HCT116 (cell line): ENCODE measurements around the gene GJB1. TPM values are rescaled to one million over a fixed set of nuclear protein-coding genes. Genes with fewer than 3 reads are reported as not detected.

Source experiments
- ATAC-seq: fragments of 200-7000 bp; cut with Tn5 transposase; 2 replicates; pipeline ENCODE4 v1.9.1; 2020; ENCODE audit warnings: mild to moderate bottlenecking, moderate library complexity
- BruUV-seq: library from RNA; stranded (reverse); fragments of 400-500 nt; replicated peaks from 2 replicates; lab custom pipeline; 2021; lab: Mats Ljungman, UMichigan
- CTCF ChIA-PET: fragments of 300-600 bp; sonication (Branson Sonifier 250); formaldehyde crosslinking; loops from one replicate; lab custom pipeline; 2021; ENCODE audit warnings: antibody characterized with exemption; lab: Charles Lee
- POLR2A ChIA-PET: fragments of 300-600, 350-600 bp; sonication (Branson Sonifier 250); formaldehyde crosslinking; loops from one replicate; lab custom pipeline; 2021; ENCODE audit warnings: antibody characterized with exemption; lab: Charles Lee
- RAD21 ChIA-PET, 2 experiments: fragments of 300-600 bp; sonication (Branson Sonifier 250); formaldehyde crosslinking; loops; one replicate each; lab custom pipeline; 2023; ENCODE audit warnings: low total read pairs in 2 of 2; ENCODE audit not compliant: uncharacterized antibody in 2 of 2, unreplicated experiment in 2 of 2, low non-redundant PET in 1 of 2; lab: Charles Lee
- DNase-seq: peaks from one replicate; pipeline ENCODE4 v3.0.0-alpha.2; 2010; ENCODE audit warnings: low read depth, low spot score
- H2AFZ ChIP-seq: fragments of 200-600 bp; shearing (Covaris generic), sonication (generic); 2 replicates; pipeline ENCODE4 v1.6.1; 2017; ENCODE audit warnings: low read depth, mixed run types, mixed read lengths, antibody characterized with exemption, low read length; ENCODE audit not compliant: poor library complexity, severe bottlenecking
- H3K27ac ChIP-seq: 2 replicates; pipeline ENCODE4 v1.5.1; 2012; ENCODE audit warnings: low read depth, low read length
- H3K27me3 ChIP-seq: fragments of 200-600 bp; sonication (generic); 2 replicates; pipeline ENCODE4 v1.6.1; 2016; ENCODE audit warnings: mixed run types, low read length, mixed read lengths; ENCODE audit not compliant: insufficient read depth
- H3K36me3 ChIP-seq, 2 experiments: fragments of 200-500 bp in 1 of 2; fragments of 200-600 bp in 1 of 2; sonication (Bioruptor generic) in 1 of 2; sonication (generic) in 1 of 2; 2 replicates each; pipeline versions ENCODE4 v1.5.1 to v1.6.1; 2014 to 2016; ENCODE audit warnings: low read length in 2 of 2, inconsistent platforms in 1 of 2, mixed read lengths in 1 of 2, mixed run types in 1 of 2; ENCODE audit not compliant: insufficient read depth in 2 of 2, control insufficient read depth in 1 of 2
- H3K4me1 ChIP-seq, 2 experiments: fragments of 200-600 bp in 1 of 2; sonication (generic) in 1 of 2; 2 replicates each; pipeline versions ENCODE4 v1.5.1 to v1.6.1; 2012 to 2017; ENCODE audit warnings: low read length in 2 of 2, inconsistent platforms in 1 of 2, mild to moderate bottlenecking in 1 of 2, mixed read lengths in 1 of 2, mixed run types in 1 of 2, moderate library complexity in 1 of 2; ENCODE audit not compliant: insufficient read depth in 2 of 2, control insufficient read depth in 1 of 2
- H3K4me2 ChIP-seq: fragments of 200-600 bp; sonication (generic); 2 replicates; pipeline ENCODE4 v1.6.1; 2017; ENCODE audit warnings: mixed run types, low read length, mixed read lengths
- H3K4me3 ChIP-seq, 2 experiments: fragments of 200-600 bp in 1 of 2; sonication (generic) in 1 of 2; replicated peaks in 1 of 2; 2 replicates each; pipeline ENCODE4 v1.5.1; 2011 to 2016; ENCODE audit warnings: low read length in 2 of 2, control low read depth in 1 of 2, low read depth in 1 of 2, mild to moderate bottlenecking in 1 of 2, mixed read lengths in 1 of 2, mixed run types in 1 of 2
- H3K79me2 ChIP-seq: fragments of 200-600 bp; sonication (generic); 2 replicates; pipeline ENCODE4 v1.6.1; 2017; ENCODE audit warnings: mild to moderate bottlenecking, mixed run types, low read length, moderate library complexity, mixed read lengths; ENCODE audit not compliant: insufficient read depth
- H3K9ac ChIP-seq: fragments of 200-600 bp; sonication (generic); 2 replicates; pipeline ENCODE4 v1.6.1; 2016; ENCODE audit warnings: low read length, mixed read lengths
- H3K9me2 ChIP-seq: fragments of 200-600 bp; sonication (generic), shearing (Covaris generic); 2 replicates; pipeline ENCODE4 v1.6.1; 2017; ENCODE audit warnings: mixed run types, mild to moderate bottlenecking, moderate library complexity; ENCODE audit not compliant: insufficient read depth
- H3K9me3 ChIP-seq, 2 experiments: fragments of 200-500 bp in 1 of 2; fragments of 200-600 bp in 1 of 2; sonication (Bioruptor generic) in 1 of 2; sonication (generic) in 1 of 2; 2 replicates each; pipeline ENCODE4 v1.6.1; 2014 to 2017; ENCODE audit warnings: low read length in 2 of 2, mixed read lengths in 2 of 2, inconsistent platforms in 1 of 2, low read depth in 1 of 2, mild to moderate bottlenecking in 1 of 2, mixed run types in 1 of 2, moderate library complexity in 1 of 2; ENCODE audit not compliant: control insufficient read depth in 1 of 2, insufficient read depth in 1 of 2
- H4K20me1 ChIP-seq: fragments of 200-600 bp; sonication (generic), shearing (Covaris generic); 2 replicates; pipeline ENCODE4 v1.6.1; 2017; ENCODE audit warnings: mixed run types, mild to moderate bottlenecking, moderate library complexity; ENCODE audit not compliant: insufficient read depth
- CBX3 ChIP-seq: IDR thresholded peaks from 2 replicates; pipeline ENCODE4 v1.6.1; 2012; ENCODE audit warnings: low read depth
- ELF1 ChIP-seq: IDR thresholded peaks from 2 replicates; pipeline ENCODE4 v1.6.1; 2012; ENCODE audit warnings: low read depth, borderline replicate concordance
- FOSL1 ChIP-seq: IDR thresholded peaks from 2 replicates; pipeline ENCODE4 v1.6.1; 2012; ENCODE audit warnings: low read depth
- SIN3A ChIP-seq: IDR thresholded peaks from 2 replicates; pipeline ENCODE4 v1.6.1; 2012; ENCODE audit warnings: low read depth
- SP1 ChIP-seq: IDR thresholded peaks from 2 replicates; pipeline ENCODE4 v1.6.1; 2012; ENCODE audit warnings: low read depth
- intact Hi-C: fragments of 100-400 bp; cut with micrococcal nuclease; formaldehyde crosslinking; loops from 2 replicates; pipeline ENCODE4 v1.10.0; 2022
- total RNA-seq: library from RNA; stranded (reverse); gene quantifications from one replicate; pipeline ENCODE4 v1.2.1, GENCODE V29; 2021; ENCODE audit not compliant: unreplicated experiment
- TF ChIP-seq, protein P1 (sequence below): IDR thresholded peaks from 2 replicates; pipeline ENCODE4 v1.6.1; 2012; ENCODE audit warnings: low read depth
- TF ChIP-seq, protein P2 (sequence below), 3 experiments: fragments of 200-600 bp in 1 of 3; sonication (generic) in 1 of 3; IDR thresholded peaks in 2 of 3; conservative IDR thresholded peaks in 1 of 3; 2 replicates each; pipeline ENCODE4 v1.5.1; 2012 to 2017; ENCODE audit warnings: low read depth in 2 of 3, low read length in 2 of 3, antibody characterized with exemption in 1 of 3, borderline replicate concordance in 1 of 3, control low read depth in 1 of 3, mild to moderate bottlenecking in 1 of 3, mixed read lengths in 1 of 3, mixed run types in 1 of 3, moderate library complexity in 1 of 3; ENCODE audit not compliant: insufficient read depth in 1 of 3

The GJB1 gene
- total RNA-seq, 1 experiment from 2014 or later: not detected

DNA sequence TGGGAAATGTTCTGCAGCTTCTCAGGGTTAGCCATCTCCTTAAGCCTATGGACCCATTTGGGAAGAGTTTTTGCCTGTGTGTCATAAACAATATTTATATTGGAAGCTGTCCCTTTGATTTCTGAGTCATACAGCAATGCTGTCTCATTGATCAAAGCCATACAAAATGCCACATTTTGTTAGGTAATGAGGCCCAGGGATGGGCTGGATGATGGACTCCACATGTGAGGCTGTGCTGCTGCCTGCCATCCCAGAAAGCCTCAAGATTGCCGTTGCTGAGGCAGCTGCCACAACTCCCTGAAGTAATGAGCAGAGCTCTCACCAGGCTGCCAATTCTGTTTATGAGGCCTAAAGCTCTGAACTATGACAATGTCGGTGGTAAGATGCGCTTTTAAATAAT, 12.2 kb upstream of the GJB1 start:
- H2AFZ ChIP-seq: no peak overlapping the region
- DNase-seq (no peak), ATAC-seq (no peak)
- H4K20me1 ChIP-seq: no peaks in the 10 kb centered on the region
- H3K4me2 ChIP-seq: no peak overlapping the region
- TF ChIP-seq, protein P1, sequence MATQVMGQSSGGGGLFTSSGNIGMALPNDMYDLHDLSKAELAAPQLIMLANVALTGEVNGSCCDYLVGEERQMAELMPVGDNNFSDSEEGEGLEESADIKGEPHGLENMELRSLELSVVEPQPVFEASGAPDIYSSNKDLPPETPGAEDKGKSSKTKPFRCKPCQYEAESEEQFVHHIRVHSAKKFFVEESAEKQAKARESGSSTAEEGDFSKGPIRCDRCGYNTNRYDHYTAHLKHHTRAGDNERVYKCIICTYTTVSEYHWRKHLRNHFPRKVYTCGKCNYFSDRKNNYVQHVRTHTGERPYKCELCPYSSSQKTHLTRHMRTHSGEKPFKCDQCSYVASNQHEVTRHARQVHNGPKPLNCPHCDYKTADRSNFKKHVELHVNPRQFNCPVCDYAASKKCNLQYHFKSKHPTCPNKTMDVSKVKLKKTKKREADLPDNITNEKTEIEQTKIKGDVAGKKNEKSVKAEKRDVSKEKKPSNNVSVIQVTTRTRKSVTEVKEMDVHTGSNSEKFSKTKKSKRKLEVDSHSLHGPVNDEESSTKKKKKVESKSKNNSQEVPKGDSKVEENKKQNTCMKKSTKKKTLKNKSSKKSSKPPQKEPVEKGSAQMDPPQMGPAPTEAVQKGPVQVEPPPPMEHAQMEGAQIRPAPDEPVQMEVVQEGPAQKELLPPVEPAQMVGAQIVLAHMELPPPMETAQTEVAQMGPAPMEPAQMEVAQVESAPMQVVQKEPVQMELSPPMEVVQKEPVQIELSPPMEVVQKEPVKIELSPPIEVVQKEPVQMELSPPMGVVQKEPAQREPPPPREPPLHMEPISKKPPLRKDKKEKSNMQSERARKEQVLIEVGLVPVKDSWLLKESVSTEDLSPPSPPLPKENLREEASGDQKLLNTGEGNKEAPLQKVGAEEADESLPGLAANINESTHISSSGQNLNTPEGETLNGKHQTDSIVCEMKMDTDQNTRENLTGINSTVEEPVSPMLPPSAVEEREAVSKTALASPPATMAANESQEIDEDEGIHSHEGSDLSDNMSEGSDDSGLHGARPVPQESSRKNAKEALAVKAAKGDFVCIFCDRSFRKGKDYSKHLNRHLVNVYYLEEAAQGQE: no peak
- TF ChIP-seq FOSL1 (no peak), SP1 (no peak)
- intact Hi-C loops: no loop called here
- no peak overlapping the region for H3K27ac ChIP-seq
- H3K4me1 ChIP-seq: peaks cover 0 to 3% of the 10 kb centered on the region in 2 experiments; a peak in 1 of 4 replicates
- no peaks in the 10 kb centered on the region for H3K36me3 ChIP-seq
- H3K9me3 ChIP-seq: no peaks in the 10 kb centered on the region
- RAD21 ChIA-PET: no interaction called here
- H3K27me3 ChIP-seq: no peaks in the 10 kb centered on the region
- POLR2A ChIA-PET: no interaction called here
- BruUV-seq: no TSS peak
- H3K4me3 ChIP-seq: no peak overlapping the region
- no peaks in the 10 kb centered on the region for H3K79me2 ChIP-seq
- CTCF ChIA-PET: no interaction called here
- H3K9ac ChIP-seq: no peak overlapping the region
- no peaks in the 10 kb centered on the region for H3K9me2 ChIP-seq

DNA sequence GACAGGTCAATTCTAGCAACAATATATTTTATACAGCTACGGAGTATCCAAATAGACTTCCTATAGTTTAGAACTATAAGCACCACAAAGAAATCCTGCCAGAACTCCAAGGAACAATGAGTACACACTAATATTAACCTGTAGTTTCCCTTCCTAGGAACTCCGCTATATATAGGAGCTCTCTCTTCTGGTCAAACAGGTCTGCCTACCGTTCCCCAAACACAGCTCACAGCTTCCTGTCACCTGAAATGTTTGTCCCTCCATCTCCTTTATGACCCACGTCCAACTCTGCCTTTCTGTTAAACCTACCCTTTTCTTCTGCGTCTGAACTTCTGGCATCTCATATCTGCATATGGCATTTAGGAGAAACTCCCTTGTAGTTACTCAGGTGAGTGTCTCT, 10.5 kb upstream of the GJB1 start:
- H3K9ac ChIP-seq: no peak overlapping the region
- H4K20me1 ChIP-seq: no peaks in the 10 kb centered on the region
- no peak overlapping the region for H3K4me3 ChIP-seq
- intact Hi-C loops: no loop called here
- H3K27me3 ChIP-seq: no peaks in the 10 kb centered on the region
- H3K27ac ChIP-seq: no peak overlapping the region
- peaks cover 0 to 3% of the 10 kb centered on the region in 2 experiments; a peak in 1 of 4 replicates for H3K4me1 ChIP-seq
- no TSS peak for BruUV-seq
- DNase-seq (no peak), ATAC-seq (no peak)
- no peaks in the 10 kb centered on the region for H3K9me3 ChIP-seq
- ChIA-PET RAD21 (no interaction called here), CTCF (no interaction called here), POLR2A (no interaction called here)
- H3K4me2 ChIP-seq: no peak overlapping the region
- H2AFZ ChIP-seq: no peak overlapping the region
- H3K9me2 ChIP-seq: no peaks in the 10 kb centered on the region
- H3K36me3 ChIP-seq: no peaks in the 10 kb centered on the region
- H3K79me2 ChIP-seq: no peaks in the 10 kb centered on the region
- no peak for TF ChIP-seq SIN3A
- no peak for TF ChIP-seq ELF1
- TF ChIP-seq, protein P2, sequence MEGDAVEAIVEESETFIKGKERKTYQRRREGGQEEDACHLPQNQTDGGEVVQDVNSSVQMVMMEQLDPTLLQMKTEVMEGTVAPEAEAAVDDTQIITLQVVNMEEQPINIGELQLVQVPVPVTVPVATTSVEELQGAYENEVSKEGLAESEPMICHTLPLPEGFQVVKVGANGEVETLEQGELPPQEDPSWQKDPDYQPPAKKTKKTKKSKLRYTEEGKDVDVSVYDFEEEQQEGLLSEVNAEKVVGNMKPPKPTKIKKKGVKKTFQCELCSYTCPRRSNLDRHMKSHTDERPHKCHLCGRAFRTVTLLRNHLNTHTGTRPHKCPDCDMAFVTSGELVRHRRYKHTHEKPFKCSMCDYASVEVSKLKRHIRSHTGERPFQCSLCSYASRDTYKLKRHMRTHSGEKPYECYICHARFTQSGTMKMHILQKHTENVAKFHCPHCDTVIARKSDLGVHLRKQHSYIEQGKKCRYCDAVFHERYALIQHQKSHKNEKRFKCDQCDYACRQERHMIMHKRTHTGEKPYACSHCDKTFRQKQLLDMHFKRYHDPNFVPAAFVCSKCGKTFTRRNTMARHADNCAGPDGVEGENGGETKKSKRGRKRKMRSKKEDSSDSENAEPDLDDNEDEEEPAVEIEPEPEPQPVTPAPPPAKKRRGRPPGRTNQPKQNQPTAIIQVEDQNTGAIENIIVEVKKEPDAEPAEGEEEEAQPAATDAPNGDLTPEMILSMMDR (IDR thresholded peaks at IDR 0.05 in 2 of 3, conservative IDR thresholded peaks at IDR 0.05 in 1 of 3; ENCODE audit: borderline replicate concordance in 1 of 3, insufficient read depth in 1 of 3, low read depth in 2 of 3, low read length in 2 of 3): no peak
- no peak for TF ChIP-seq CBX3
- TF ChIP-seq SP1: no peak
- TF ChIP-seq, protein P1: no peak
